ENCODE measurements around the gene RPH3AL.
"Not testable (repeated sequence)": the region's sequence is repeated elsewhere in the genome, so short reads cannot be mapped to it uniquely, and the experiment has no call there.

GRCh38 chr17:234994-235830 is 117.4 kb downstream of the RPH3AL start:
- TF ChIP-seq CTCF (IDR thresholded peaks at IDR 0.05); ZFX (IDR thresholded peaks at IDR 0.05; ENCODE audit: borderline replicate concordance): not testable (repeated sequence)

Data from 22Rv1 (cell line).